OCI-LY7 (cell line): ENCODE measurements around the gene VASH2. TPM values are rescaled to one million over a fixed set of nuclear protein-coding genes. Genes with fewer than 3 reads are reported as not detected.

Experiments
- BruUV-seq: library from RNA; stranded (reverse); fragments of 400-500 nt; replicated peaks from 2 replicates; lab custom pipeline; 2021; lab: Mats Ljungman, UMichigan
- CTCF ChIA-PET: fragments of 300-600 bp; sonication (Branson Sonifier 250); formaldehyde crosslinking; loops from one replicate; lab custom pipeline; 2022; ENCODE audit warnings: antibody characterized with exemption; ENCODE audit not compliant: unreplicated experiment; lab: Charles Lee
- POLR2A ChIA-PET: fragments of 300-600 bp; sonication (Branson Sonifier 250); formaldehyde crosslinking; loops from one replicate; lab custom pipeline; 2022; ENCODE audit warnings: antibody characterized with exemption; lab: Charles Lee
- DNase-seq: peaks from one replicate; pipeline ENCODE4 v3.0.0-alpha.2; 2015; ENCODE audit warnings: low spot score
- H2AFZ ChIP-seq: fragments of 200-600 bp; sonication (generic), shearing (Covaris generic); 2 replicates; pipeline ENCODE4 v1.6.1; 2014; ENCODE audit warnings: mild to moderate bottlenecking, antibody characterized with exemption, low read length, moderate library complexity
- H3K27ac ChIP-seq: fragments of 200-600 bp; sonication (generic); 2 replicates; pipeline ENCODE4 v1.5.1; 2014; ENCODE audit warnings: mixed run types, low read depth, mild to moderate bottlenecking, moderate library complexity, low read length, inconsistent platforms; ENCODE audit not compliant: poor library complexity, severe bottlenecking
- H3K36me3 ChIP-seq: fragments of 200-600 bp; sonication (generic); 2 replicates; pipeline ENCODE4 v1.6.1; 2014; ENCODE audit warnings: mild to moderate bottlenecking, antibody characterized with exemption, low read length, moderate library complexity, mixed read lengths; ENCODE audit not compliant: insufficient read depth
- H3K4me1 ChIP-seq: fragments of 200-600 bp; sonication (generic); 2 replicates; pipeline ENCODE4 v1.5.1; 2014; ENCODE audit warnings: mild to moderate bottlenecking, low read length; ENCODE audit not compliant: insufficient read depth, poor library complexity, severe bottlenecking
- H3K4me2 ChIP-seq: fragments of 200-600 bp; sonication (generic); 2 replicates; pipeline ENCODE4 v1.6.1; 2014; ENCODE audit warnings: mild to moderate bottlenecking, low read length
- H3K4me3 ChIP-seq: fragments of 200-600 bp; sonication (generic); 2 replicates; pipeline ENCODE4 v1.5.1; 2014; ENCODE audit warnings: mild to moderate bottlenecking, low read depth, low read length; ENCODE audit not compliant: poor library complexity, severe bottlenecking
- H3K79me2 ChIP-seq: fragments of 200-600 bp; sonication (generic); 2 replicates; pipeline ENCODE4 v1.6.1; 2016; ENCODE audit warnings: low read depth, mild to moderate bottlenecking, low read length, moderate library complexity, mixed read lengths; ENCODE audit not compliant: insufficient read depth
- H3K9me2 ChIP-seq: fragments of 200-600 bp; sonication (generic); 2 replicates; pipeline ENCODE4 v1.6.1; 2016; ENCODE audit warnings: mild to moderate bottlenecking, low read length, mixed read lengths; ENCODE audit not compliant: insufficient read depth
- H3K9me3 ChIP-seq: fragments of 200-600 bp; sonication (generic); 2 replicates; pipeline ENCODE4 v1.6.1; 2014; ENCODE audit warnings: mild to moderate bottlenecking, mixed run types, low read length, mixed read lengths
- H4K20me1 ChIP-seq: fragments of 200-600 bp; sonication (generic); 2 replicates; pipeline ENCODE4 v1.6.1; 2014; ENCODE audit warnings: mild to moderate bottlenecking, antibody characterized with exemption, low read length, moderate library complexity, mixed read lengths; ENCODE audit not compliant: insufficient read depth
- CTCF ChIP-seq: fragments of 200-600 bp; sonication (generic); conservative IDR thresholded peaks from 2 replicates; pipeline ENCODE4 v1.5.1; 2014; ENCODE audit warnings: mild to moderate bottlenecking, antibody characterized with exemption, low read length, moderate library complexity, mixed read lengths
- EZH2phosphoT487 ChIP-seq: fragments of 200-600 bp; sonication (generic); IDR thresholded peaks from 2 replicates; pipeline ENCODE4 v1.6.1; 2018; ENCODE audit warnings: low read depth, borderline replicate concordance, mild to moderate bottlenecking, mixed run types, antibody characterized with exemption, low read length, moderate library complexity, mixed read lengths
- intact Hi-C: fragments of 100-400 bp; cut with micrococcal nuclease; formaldehyde crosslinking; loops from one replicate; pipeline ENCODE4 v1.10.0; 2022; ENCODE audit not compliant: unreplicated experiment
- total RNA-seq, 2 experiments: library from RNA; depleted of rRNA in 1 of 2; stranded (reverse); fragments of >200 nt in 1 of 2; shearing (Covaris generic) in 1 of 2; gene quantifications; 2 replicates each; pipeline ENCODE4 v1.2.3, GENCODE V29; 2014 to 2022

The VASH2 gene
- total RNA-seq, 2 experiments from 2014 or later = 7.3 to 7.4 TPM

GRCh38 chr1:212973899-212974298 lies 23.6 kb downstream of the VASH2 start:
- CTCF ChIA-PET = no interaction called here
- Histone ChIP-seq H2AFZ (no peak overlapping the region), H3K79me2 (no peaks in the 10 kb centered on the region), H3K4me1 (peaks cover 1% of the 10 kb centered on the region), H4K20me1 (no peaks in the 10 kb centered on the region), H3K27ac (no peak overlapping the region), H3K9me2 (no peaks in the 10 kb centered on the region), H3K36me3 (no peaks in the 10 kb centered on the region), H3K9me3 (no peaks in the 10 kb centered on the region), H3K4me3 (no peak overlapping the region), H3K4me2 (no peak overlapping the region)
- TF ChIP-seq CTCF (no peak), EZH2phosphoT487 (no peak)
- BruUV-seq = no TSS peak
- intact Hi-C loops = no loop called here
- POLR2A ChIA-PET = no interaction called here
- DNase-seq = no peak

- POLR2A ChIA-PET = no interaction called here
- no peak overlapping the region for H3K27ac ChIP-seq
- no peaks in the 10 kb centered on the region for H3K9me2 ChIP-seq
- H3K4me2 ChIP-seq = no peak overlapping the region
- no peaks in the 10 kb centered on the region for H3K79me2 ChIP-seq
- DNase-seq = no peak
- BruUV-seq = no TSS peak
- H4K20me1 ChIP-seq = no peaks in the 10 kb centered on the region
- no peak overlapping the region for H2AFZ ChIP-seq
- H3K9me3 ChIP-seq = no peaks in the 10 kb centered on the region
- no peak for TF ChIP-seq EZH2phosphoT487
- TF ChIP-seq CTCF = no peak
- H3K36me3 ChIP-seq = no peaks in the 10 kb centered on the region
- no peaks in the 10 kb centered on the region for H3K4me1 ChIP-seq
- no peak overlapping the region for H3K4me3 ChIP-seq
- CTCF ChIA-PET = no interaction called here
- intact Hi-C loops = no loop called here
Measured at GRCh38 chr1:212974711-212975110, 24.4 kb downstream of the VASH2 start.

- no peak overlapping the region for H3K4me2 ChIP-seq
- no peak for TF ChIP-seq EZH2phosphoT487
- TF ChIP-seq CTCF = no peak
- no peaks in the 10 kb centered on the region for H3K36me3 ChIP-seq
- H3K9me2 ChIP-seq = no peaks in the 10 kb centered on the region
- intact Hi-C loops = no loop called here
- H3K4me1 ChIP-seq = no peaks in the 10 kb centered on the region
- no peak for DNase-seq
- no peak overlapping the region for H3K27ac ChIP-seq
- no peak overlapping the region for H2AFZ ChIP-seq
- H4K20me1 ChIP-seq = no peaks in the 10 kb centered on the region
- H3K9me3 ChIP-seq = no peaks in the 10 kb centered on the region
- no TSS peak for BruUV-seq
- CTCF ChIA-PET = no interaction called here
- POLR2A ChIA-PET = no interaction called here
- H3K79me2 ChIP-seq = no peaks in the 10 kb centered on the region
- H3K4me3 ChIP-seq = no peak overlapping the region
Measured at GRCh38 chr1:212975111-212975918, 25.0 kb downstream of the VASH2 start.
